Suprapubic skin (tissue), 4 donors: ENCODE results near the gene LYSMD4. TPM values are rescaled to one million over a fixed set of nuclear protein-coding genes. Genes with fewer than 3 reads are reported as not detected.
"Not testable (repeated sequence)": the region's sequence is repeated elsewhere in the genome, so short reads cannot be mapped to it uniquely, and the experiment has no call there.

ENCODE experiments used
- DNase-seq, 2 donors: peaks; one replicate each; pipeline ENCODE4 v3.0.0-alpha.2; 2019; ENCODE audit warnings: low spot score in 2 of 2
- H3K27ac ChIP-seq: fragments of 200-600 bp; sonication (generic); one replicate; pipeline ENCODE4 v1.5.1; 2019
- H3K27me3 ChIP-seq: fragments of 200-600 bp; sonication (generic); one replicate; pipeline ENCODE4 v1.5.1; 2019
- H3K36me3 ChIP-seq: fragments of 200-600 bp; sonication (generic); one replicate; pipeline ENCODE4 v1.5.1; 2019
- H3K4me1 ChIP-seq: fragments of 200-600 bp; sonication (generic); one replicate; pipeline ENCODE4 v1.5.1; 2019
- H3K4me3 ChIP-seq: fragments of 200-600 bp; sonication (generic); one replicate; pipeline ENCODE4 v1.5.1; 2019; ENCODE audit warnings: mild to moderate bottlenecking
- H3K9me3 ChIP-seq: fragments of 200-600 bp; sonication (generic); one replicate; pipeline ENCODE4 v1.5.1; 2019
- EP300 ChIP-seq: sonication (generic); formaldehyde crosslinking; IDR thresholded peaks from one replicate; pipeline ENCODE4 v1.6.1; 2017; ENCODE audit warnings: antibody characterized with exemption
- POLR2A ChIP-seq, 2 donors: fragments of 450-650 bp; IDR thresholded peaks; one replicate each; pipeline ENCODE4 v1.6.1; 2017; ENCODE audit warnings: antibody characterized with exemption in 2 of 2, mild to moderate bottlenecking in 2 of 2, moderate library complexity in 2 of 2
- POLR2AphosphoS5 ChIP-seq, 3 donors: sonication (generic); formaldehyde crosslinking; IDR thresholded peaks; one replicate each; pipeline ENCODE4 v1.6.1; 2017; ENCODE audit warnings: antibody characterized with exemption in 3 of 3
- WGBS: methylation state at CpG from one replicate; pipeline ENCODE4 v1.1.5; 2018; 5-methylcytosine and 5-hydroxymethylcytosine counted together
- total RNA-seq, 4 donors: library from RNA; depleted of rRNA; stranded (reverse); fragments of >200 nt; gene quantifications; one replicate each; pipeline ENCODE4 v1.1.0, GENCODE V29; 2016
- TF ChIP-seq, protein P1 (sequence below), 2 donors: fragments of 200-600 bp in 1 of 2; fragments of 450-650 bp in 1 of 2; sonication (generic) in 1 of 2; IDR thresholded peaks; one replicate each; pipeline ENCODE4 v1.5.1; 2016 to 2019; ENCODE audit warnings: antibody characterized with exemption in 2 of 2, mild to moderate bottlenecking in 1 of 2, moderate library complexity in 1 of 2

Gene LYSMD4
- total RNA-seq, 4 donors from 2014 or later: 19.7 to 52.8 (median 35.0) TPM

DNA sequence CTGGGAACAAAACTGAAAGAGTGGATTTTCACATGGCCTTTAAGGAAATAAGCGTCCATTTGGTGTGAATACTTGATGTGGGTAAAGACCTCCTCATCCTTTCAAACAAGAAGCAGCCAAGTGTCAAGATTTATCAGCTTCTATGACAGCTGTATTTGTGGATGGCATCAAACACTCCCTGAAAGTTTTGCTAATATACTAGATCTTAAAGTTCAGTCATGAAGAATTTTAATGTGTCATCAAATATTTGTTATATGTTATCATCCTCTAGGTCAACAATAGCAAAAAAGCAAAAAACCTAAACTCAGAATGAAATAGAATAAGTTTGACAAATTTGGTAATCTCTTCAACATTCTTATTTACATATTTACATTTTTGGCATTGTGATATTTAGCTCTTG lies 29.1 kb upstream of the LYSMD4 start:
- TF ChIP-seq POLR2A (IDR thresholded peaks at IDR 0.05) (no peak), EP300 (no peak), POLR2AphosphoS5 (IDR thresholded peaks at IDR 0.05) (no peak)
- TF ChIP-seq, protein P1, sequence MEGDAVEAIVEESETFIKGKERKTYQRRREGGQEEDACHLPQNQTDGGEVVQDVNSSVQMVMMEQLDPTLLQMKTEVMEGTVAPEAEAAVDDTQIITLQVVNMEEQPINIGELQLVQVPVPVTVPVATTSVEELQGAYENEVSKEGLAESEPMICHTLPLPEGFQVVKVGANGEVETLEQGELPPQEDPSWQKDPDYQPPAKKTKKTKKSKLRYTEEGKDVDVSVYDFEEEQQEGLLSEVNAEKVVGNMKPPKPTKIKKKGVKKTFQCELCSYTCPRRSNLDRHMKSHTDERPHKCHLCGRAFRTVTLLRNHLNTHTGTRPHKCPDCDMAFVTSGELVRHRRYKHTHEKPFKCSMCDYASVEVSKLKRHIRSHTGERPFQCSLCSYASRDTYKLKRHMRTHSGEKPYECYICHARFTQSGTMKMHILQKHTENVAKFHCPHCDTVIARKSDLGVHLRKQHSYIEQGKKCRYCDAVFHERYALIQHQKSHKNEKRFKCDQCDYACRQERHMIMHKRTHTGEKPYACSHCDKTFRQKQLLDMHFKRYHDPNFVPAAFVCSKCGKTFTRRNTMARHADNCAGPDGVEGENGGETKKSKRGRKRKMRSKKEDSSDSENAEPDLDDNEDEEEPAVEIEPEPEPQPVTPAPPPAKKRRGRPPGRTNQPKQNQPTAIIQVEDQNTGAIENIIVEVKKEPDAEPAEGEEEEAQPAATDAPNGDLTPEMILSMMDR (IDR thresholded peaks at IDR 0.05): no peak
- no peaks in the 10 kb centered on the region for H3K27me3 ChIP-seq
- no peaks in the 10 kb centered on the region for H3K36me3 ChIP-seq
- H3K4me3 ChIP-seq: no peak overlapping the region
- no peaks in the 10 kb centered on the region for H3K4me1 ChIP-seq
- 90% methylated on average over 1 of the region's 1 CpG for WGBS
- no peak overlapping the region for H3K27ac ChIP-seq
- DNase-seq: no peak
- H3K9me3 ChIP-seq: no peaks in the 10 kb centered on the region

DNA sequence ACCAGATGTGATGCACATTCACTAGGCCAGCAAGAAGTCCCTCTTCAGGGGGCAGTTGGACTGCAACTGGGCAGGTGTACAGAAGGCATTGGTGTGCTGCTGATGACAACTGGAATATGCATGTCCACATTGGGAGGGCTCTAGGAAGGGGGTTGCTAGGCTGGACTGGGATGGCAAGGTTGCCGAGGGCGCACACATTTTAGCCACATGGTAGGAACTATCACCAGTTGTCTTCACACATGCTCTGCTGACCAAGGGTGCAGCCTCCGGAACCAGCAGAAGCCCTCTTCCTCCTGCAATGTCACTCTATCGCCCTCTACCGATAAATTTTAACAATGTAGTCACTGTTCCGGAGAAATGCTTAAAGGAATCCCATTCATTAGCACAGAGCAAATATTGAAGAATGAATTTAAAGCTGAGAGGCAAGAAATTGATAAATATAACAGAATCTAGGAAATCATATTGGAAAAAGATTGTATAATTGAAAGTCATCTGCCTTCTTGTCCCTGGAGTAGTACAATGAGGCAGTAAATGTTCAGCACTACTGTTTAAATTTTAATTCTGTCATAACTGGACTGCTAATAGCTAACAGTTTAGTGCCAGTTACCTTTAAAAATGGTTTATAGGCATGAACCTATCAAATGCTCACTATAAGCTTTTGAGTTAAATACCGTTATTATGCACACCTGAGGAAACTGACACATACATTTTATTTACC lies 22.6 kb upstream of the LYSMD4 start:
- WGBS: 7% methylated on average over 7 of the region's 7 CpGs
- Histone ChIP-seq H3K27ac (no peak overlapping the region), H3K27me3 (no peaks in the 10 kb centered on the region), H3K4me1 (no peaks in the 10 kb centered on the region), H3K4me3 (no peak overlapping the region), H3K9me3 (no peaks in the 10 kb centered on the region), H3K36me3 (no peaks in the 10 kb centered on the region)
- no peak for DNase-seq
- TF ChIP-seq, protein P1 (IDR thresholded peaks at IDR 0.05): peak; percentile 43 to 77
- TF ChIP-seq POLR2AphosphoS5 (IDR thresholded peaks at IDR 0.05) (no peak), EP300 (no peak), POLR2A (IDR thresholded peaks at IDR 0.05) (no peak)

DNA sequence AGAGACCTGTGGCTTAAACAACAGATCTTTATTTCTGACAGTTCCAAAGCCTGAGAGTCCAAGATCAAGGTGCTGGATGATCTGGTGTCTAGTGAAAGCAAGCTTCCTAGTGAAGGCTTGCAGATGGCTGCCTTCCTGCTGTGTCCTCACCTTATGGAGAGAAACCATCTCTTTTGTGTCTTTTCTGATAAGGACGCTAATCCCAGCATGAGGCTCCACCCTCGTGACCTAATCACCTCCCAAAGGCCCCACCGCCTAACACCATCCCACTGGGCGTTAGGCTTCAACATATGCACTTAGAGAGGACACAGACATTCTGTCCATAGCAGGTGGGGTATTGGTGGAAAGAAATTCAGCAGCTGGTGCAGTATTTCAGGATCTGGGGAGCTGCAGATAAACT lies 19.8 kb upstream of the LYSMD4 start:
- no peak overlapping the region for H3K4me3 ChIP-seq
- H3K36me3 ChIP-seq: no peaks in the 10 kb centered on the region
- 91% methylated on average over 4 of the region's 4 CpGs for WGBS
- no peak for DNase-seq
- no peaks in the 10 kb centered on the region for H3K27me3 ChIP-seq
- no peaks in the 10 kb centered on the region for H3K9me3 ChIP-seq
- TF ChIP-seq EP300: no peak
- TF ChIP-seq POLR2A (IDR thresholded peaks at IDR 0.05): no peak
- TF ChIP-seq, protein P1 (IDR thresholded peaks at IDR 0.05): no peak
- no peak for TF ChIP-seq POLR2AphosphoS5 (IDR thresholded peaks at IDR 0.05)
- H3K4me1 ChIP-seq: no peaks in the 10 kb centered on the region
- H3K27ac ChIP-seq: no peak overlapping the region

DNA sequence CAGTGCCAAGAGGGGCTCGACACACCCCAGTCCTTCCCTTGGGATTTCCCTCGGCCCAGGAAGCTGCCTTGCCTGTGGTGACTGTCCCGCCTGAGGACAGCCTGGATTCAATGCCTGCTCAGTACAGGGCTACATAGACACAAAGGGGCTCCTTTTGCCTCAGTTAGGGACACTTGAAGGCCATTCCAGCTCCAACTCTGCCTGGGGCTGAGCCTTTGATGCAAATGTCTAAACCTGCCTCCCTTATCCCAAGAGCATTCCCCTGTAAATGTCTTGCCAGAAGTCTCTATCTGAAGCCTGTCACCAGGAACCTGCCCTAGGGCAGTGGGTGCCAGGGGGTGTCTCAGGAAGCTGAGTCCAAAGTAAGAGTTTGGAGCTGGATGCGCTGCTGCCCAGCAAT lies 19.3 kb upstream of the LYSMD4 start:
- H3K4me1 ChIP-seq: no peaks in the 10 kb centered on the region
- no peaks in the 10 kb centered on the region for H3K27me3 ChIP-seq
- no peak for DNase-seq
- TF ChIP-seq EP300 (no peak), POLR2A (IDR thresholded peaks at IDR 0.05) (no peak), POLR2AphosphoS5 (IDR thresholded peaks at IDR 0.05) (no peak)
- TF ChIP-seq, protein P1 (IDR thresholded peaks at IDR 0.05): no peak
- WGBS: 73% methylated on average over 3 of the region's 4 CpGs
- no peak overlapping the region for H3K4me3 ChIP-seq
- H3K36me3 ChIP-seq: no peaks in the 10 kb centered on the region
- H3K27ac ChIP-seq: no peak overlapping the region
- H3K9me3 ChIP-seq: no peaks in the 10 kb centered on the region

DNA sequence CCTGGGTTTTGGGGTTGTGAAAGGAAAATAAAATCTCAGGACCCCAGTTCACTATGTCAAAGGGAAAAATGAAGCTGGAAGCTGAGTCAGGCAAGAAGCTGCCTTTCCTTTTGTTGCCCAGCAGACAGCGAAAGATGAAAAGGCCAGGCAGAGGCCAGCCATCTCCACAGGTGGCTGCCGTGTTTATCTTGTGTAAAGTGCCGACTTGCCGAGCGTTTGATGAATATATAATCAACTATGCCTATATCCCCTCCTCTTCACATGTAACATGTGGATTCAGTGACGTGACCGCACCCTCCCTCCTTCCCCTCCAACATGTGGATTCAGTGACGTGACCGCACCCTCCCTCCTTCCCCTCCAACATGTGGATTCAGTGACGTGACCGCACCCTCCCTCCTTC lies 17.1 kb upstream of the LYSMD4 start:
- H3K4me1 ChIP-seq, H3K9me3 ChIP-seq, DNase-seq, H3K27ac ChIP-seq, H3K4me3 ChIP-seq, H3K27me3 ChIP-seq, H3K36me3 ChIP-seq: not testable (repeated sequence)
- 86% methylated on average over 11 of the region's 11 CpGs for whole genome bisulfite sequencing

DNA sequence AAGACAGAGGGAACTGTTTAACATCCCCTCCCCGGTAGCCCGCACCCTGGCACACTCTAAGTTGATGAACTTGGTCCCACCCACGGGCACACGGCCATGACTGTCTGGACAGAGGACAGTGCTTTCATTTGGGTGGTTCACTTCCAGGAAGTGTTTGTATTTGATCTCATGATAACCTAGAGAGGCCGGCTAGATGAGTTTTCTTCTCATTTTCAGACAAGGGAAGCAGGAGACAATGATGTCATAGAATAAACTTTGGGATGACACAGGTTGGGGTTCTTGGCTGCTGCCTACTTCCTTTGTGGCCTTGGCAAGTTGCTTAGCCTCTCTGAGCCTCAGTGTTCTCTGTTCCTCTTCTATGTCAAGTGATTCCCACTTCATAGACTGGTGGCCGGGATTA lies 16.1 kb upstream of the LYSMD4 start:
- H3K27me3 ChIP-seq: no peaks in the 10 kb centered on the region
- 58% methylated on average over 6 of the region's 6 CpGs for WGBS
- no peaks in the 10 kb centered on the region for H3K4me1 ChIP-seq
- H3K4me3 ChIP-seq: no peak overlapping the region
- no peaks in the 10 kb centered on the region for H3K9me3 ChIP-seq
- TF ChIP-seq POLR2A (IDR thresholded peaks at IDR 0.05) (no peak), EP300 (no peak), POLR2AphosphoS5 (IDR thresholded peaks at IDR 0.05) (no peak)
- TF ChIP-seq, protein P1 (IDR thresholded peaks at IDR 0.05): no peak
- H3K27ac ChIP-seq: no peak overlapping the region
- H3K36me3 ChIP-seq: no peaks in the 10 kb centered on the region
- DNase-seq: no peak
